ENCODE results near the gene MROH2B. TPM values are rescaled to one million over a fixed set of nuclear protein-coding genes. Genes with fewer than 3 reads are reported as not detected.

MROH2B gene
- total RNA-seq, 1 donor from 2014 or later = not detected

GRCh38 chr5:41094871-41095270, 23.7 kb upstream of the MROH2B start:
- Mint-ChIP-seq H3K36me3 (peaks cover 3% of the 10 kb centered on the region), H3K27me3 (ENCODE audit: insufficient read depth, low read depth) (peaks cover 2% of the 10 kb centered on the region), H3K4me3 (no peak overlapping the region), H3K4me1 (peaks cover 3% of the 10 kb centered on the region), H3K27ac (no peak overlapping the region), H3K9me3 (peaks cover 14% of the 10 kb centered on the region)
- no peaks in the 10 kb centered on the region for H3K27me3 ChIP-seq
- TF ChIP-seq EZH2 (IDR thresholded peaks at IDR 0.05) (no peak), CTCF (IDR thresholded peaks at IDR 0.05) (no peak), EZH2phosphoT487 (IDR thresholded peaks at IDR 0.05) (no peak)
- H3K79me2 ChIP-seq (ENCODE audit: low read depth) = no peaks in the 10 kb centered on the region
- H3K9me3 ChIP-seq (ENCODE audit: low read depth) = peaks cover 6% of the 10 kb centered on the region
- H3K36me3 ChIP-seq = no peaks in the 10 kb centered on the region
- no peak overlapping the region for H2AFZ ChIP-seq (replicated peaks)
- H3K9ac ChIP-seq = no peak overlapping the region
- peaks cover 9% of the 10 kb centered on the region for H3F3A ChIP-seq (ENCODE audit: low read depth)
- no peaks in the 10 kb centered on the region for H4K20me1 ChIP-seq (ENCODE audit: low read depth)
- H3K4me2 ChIP-seq = no peak overlapping the region
- no peak for DNase-seq (ENCODE audit: low spot score)
- no peaks in the 10 kb centered on the region for H3K4me1 ChIP-seq
- H3K4me3 ChIP-seq = no peak overlapping the region
- H3K27ac ChIP-seq = no peak overlapping the region

GRCh38 chr5:41093803-41094202, 22.7 kb upstream of the MROH2B start:
- no peak for TF ChIP-seq EZH2phosphoT487 (IDR thresholded peaks at IDR 0.05)
- TF ChIP-seq EZH2 (IDR thresholded peaks at IDR 0.05) = no peak
- no peak for TF ChIP-seq CTCF (IDR thresholded peaks at IDR 0.05)
- H3K4me3 ChIP-seq = no peak overlapping the region

GRCh38 chr5:41087461-41087860, 16.3 kb upstream of the MROH2B start:
- no peaks in the 10 kb centered on the region for H4K20me1 ChIP-seq (ENCODE audit: low read depth)
- H2AFZ ChIP-seq (replicated peaks) = no peak overlapping the region
- H3K27me3 ChIP-seq = no peaks in the 10 kb centered on the region
- H3K36me3 ChIP-seq = no peaks in the 10 kb centered on the region
- no peak for DNase-seq (ENCODE audit: low spot score)
- H3F3A ChIP-seq (ENCODE audit: low read depth) = peaks cover 9% of the 10 kb centered on the region
- no peak overlapping the region for H3K4me2 ChIP-seq
- no peak overlapping the region for H3K27ac ChIP-seq
- H3K9me3 Mint-ChIP-seq = peaks cover 11% of the 10 kb centered on the region
- H3K4me3 ChIP-seq = no peak overlapping the region
- peaks cover 11% of the 10 kb centered on the region for H3K4me1 Mint-ChIP-seq
- H3K36me3 Mint-ChIP-seq = peaks cover 1% of the 10 kb centered on the region
- H3K4me1 ChIP-seq = no peaks in the 10 kb centered on the region
- no peak overlapping the region for H3K4me3 Mint-ChIP-seq
- no peaks in the 10 kb centered on the region for H3K79me2 ChIP-seq (ENCODE audit: low read depth)
- peaks cover 6% of the 10 kb centered on the region for H3K9me3 ChIP-seq (ENCODE audit: low read depth)
- no peak overlapping the region for H3K27ac Mint-ChIP-seq
- H3K27me3 Mint-ChIP-seq (ENCODE audit: insufficient read depth, low read depth) = peaks cover 3% of the 10 kb centered on the region
- TF ChIP-seq EZH2 (IDR thresholded peaks at IDR 0.05) = no peak
- no peak for TF ChIP-seq EZH2phosphoT487 (IDR thresholded peaks at IDR 0.05)
- TF ChIP-seq CTCF (IDR thresholded peaks at IDR 0.05) = no peak
- H3K9ac ChIP-seq = no peak overlapping the region

More at GRCh38 chr5:41093803-41094202, 22.7 kb upstream of the MROH2B start:
- Histone ChIP-seq H3K4me1 (no peaks in the 10 kb centered on the region), H3K79me2 (ENCODE audit: low read depth) (no peaks in the 10 kb centered on the region), H3K27ac (no peak overlapping the region), H2AFZ (replicated peaks) (no peak overlapping the region), H3K9ac (no peak overlapping the region), H3K27me3 (no peaks in the 10 kb centered on the region), H3K9me3 (ENCODE audit: low read depth) (peaks cover 6% of the 10 kb centered on the region), H3F3A (ENCODE audit: low read depth) (peaks cover 9% of the 10 kb centered on the region), H3K4me2 (no peak overlapping the region), H4K20me1 (ENCODE audit: low read depth) (no peaks in the 10 kb centered on the region), H3K36me3 (no peaks in the 10 kb centered on the region)
- Mint-ChIP-seq H3K4me3 (no peak overlapping the region), H3K9me3 (peaks cover 14% of the 10 kb centered on the region), H3K4me1 (peaks cover 3% of the 10 kb centered on the region), H3K27me3 (ENCODE audit: insufficient read depth, low read depth) (peaks cover 2% of the 10 kb centered on the region), H3K27ac (no peak overlapping the region), H3K36me3 (peaks cover 3% of the 10 kb centered on the region)
- DNase-seq (ENCODE audit: low spot score) = no peak

Data from neural progenitor cell (in vitro differentiated cells).